Measurements from ENCODE around the gene NUBPL.
"Not testable (repeated sequence)": the region's sequence is repeated elsewhere in the genome, so short reads cannot be mapped to it uniquely, and the experiment has no call there.

Gene NUBPL

DNA sequence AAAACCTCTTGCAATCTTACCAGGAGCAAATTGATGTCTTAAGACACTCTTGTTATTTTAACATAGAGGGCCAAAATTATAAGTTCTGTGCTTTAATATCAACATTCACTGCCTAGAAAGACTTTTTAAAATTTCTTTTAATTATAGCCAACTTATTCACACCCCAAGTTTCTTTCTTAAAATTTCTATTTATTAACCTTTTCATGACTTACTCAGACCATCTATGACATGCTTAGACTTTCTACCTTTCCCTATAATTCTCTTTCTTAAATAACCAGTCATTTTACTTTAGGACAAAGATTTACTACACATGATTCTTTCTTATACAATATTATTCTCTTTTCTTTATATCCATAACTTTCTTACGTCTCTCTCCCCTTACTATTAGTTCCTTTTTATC, 220.4 kb downstream of the NUBPL start:
- no peak overlapping the region for H3K4me3 ChIP-seq (replicated peaks; ENCODE audit: low read depth, low read length)
- no peak for TF ChIP-seq CTCF (IDR thresholded peaks at IDR 0.05; ENCODE audit: low read depth, low read length, missing control alignments)
- DNase-seq (ENCODE audit: extremely low read depth, low read depth) = peak; percentile 4

GRCh38 chr14:31785574-31785973, 224.4 kb downstream of the NUBPL start:
- no peak for TF ChIP-seq CTCF (IDR thresholded peaks at IDR 0.05; ENCODE audit: low read depth, low read length, missing control alignments)

GRCh38 chr14:31787377-31787776, 226.2 kb downstream of the NUBPL start:
- peak; percentile 12 for DNase-seq (ENCODE audit: extremely low read depth, low read depth)
- peak; percentile 9 for TF ChIP-seq CTCF (IDR thresholded peaks at IDR 0.05; ENCODE audit: low read depth, low read length, missing control alignments)
- no peak overlapping the region for H3K4me3 ChIP-seq (replicated peaks; ENCODE audit: low read depth, low read length)

More at GRCh38 chr14:31785574-31785973, 224.4 kb downstream of the NUBPL start:
- DNase-seq (ENCODE audit: extremely low read depth, low read depth) = no peak
- H3K4me3 ChIP-seq (replicated peaks; ENCODE audit: low read depth, low read length) = no peak overlapping the region

- no peak for TF ChIP-seq CTCF (IDR thresholded peaks at IDR 0.05; ENCODE audit: low read depth, low read length, missing control alignments)
- no peak for DNase-seq (ENCODE audit: extremely low read depth, low read depth)
- H3K4me3 ChIP-seq (replicated peaks; ENCODE audit: low read depth, low read length) = no peak overlapping the region
These were observed 227.1 kb downstream of the NUBPL start for GRCh38 chr14:31788340-31788739.

DNA sequence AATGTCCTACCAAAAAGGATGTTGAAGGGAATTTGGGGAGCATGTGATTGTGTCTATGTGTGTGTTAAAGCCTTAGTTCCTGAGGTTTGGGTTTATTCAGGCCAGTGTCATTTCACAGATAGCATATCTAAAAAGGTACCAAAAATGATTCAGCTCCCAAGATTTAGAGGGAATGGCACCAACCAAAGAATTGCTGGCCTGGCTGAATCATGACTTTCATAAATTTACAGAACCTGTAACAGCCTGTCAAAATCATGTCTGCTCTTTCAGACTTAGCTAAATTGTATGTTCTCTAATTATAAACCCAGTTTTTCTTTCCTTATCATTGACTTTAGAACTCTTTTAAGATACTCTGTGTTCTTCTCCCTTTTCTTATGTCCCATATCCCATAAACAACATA, 231.5 kb downstream of the NUBPL start:
- no peak for TF ChIP-seq CTCF (IDR thresholded peaks at IDR 0.05; ENCODE audit: low read depth, low read length, missing control alignments)
- H3K4me3 ChIP-seq (replicated peaks; ENCODE audit: low read depth, low read length) = no peak overlapping the region
- DNase-seq (ENCODE audit: extremely low read depth, low read depth) = no peak

DNA sequence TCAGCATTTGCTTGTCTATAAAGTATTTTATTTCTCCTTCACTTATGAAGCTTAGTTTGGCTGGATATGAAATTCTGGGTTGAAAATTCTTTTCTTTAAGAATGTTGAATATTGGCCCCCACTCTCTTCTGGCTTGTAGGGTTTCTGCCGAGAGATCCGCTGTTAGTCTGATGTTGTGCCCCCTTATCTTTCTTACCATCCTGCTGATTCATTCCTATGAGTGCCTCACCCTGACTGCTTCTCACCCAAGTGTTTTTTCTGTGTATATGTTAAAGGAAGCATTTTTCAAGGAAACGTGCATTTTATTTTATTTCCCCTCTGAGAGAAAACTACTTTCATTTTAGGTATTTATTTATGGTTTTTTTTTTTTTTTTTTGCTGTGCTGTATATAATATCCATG, 236.7 kb downstream of the NUBPL start:
- not testable (repeated sequence) for H3K4me3 ChIP-seq (replicated peaks; ENCODE audit: low read depth, low read length); DNase-seq (ENCODE audit: extremely low read depth, low read depth)

DNA sequence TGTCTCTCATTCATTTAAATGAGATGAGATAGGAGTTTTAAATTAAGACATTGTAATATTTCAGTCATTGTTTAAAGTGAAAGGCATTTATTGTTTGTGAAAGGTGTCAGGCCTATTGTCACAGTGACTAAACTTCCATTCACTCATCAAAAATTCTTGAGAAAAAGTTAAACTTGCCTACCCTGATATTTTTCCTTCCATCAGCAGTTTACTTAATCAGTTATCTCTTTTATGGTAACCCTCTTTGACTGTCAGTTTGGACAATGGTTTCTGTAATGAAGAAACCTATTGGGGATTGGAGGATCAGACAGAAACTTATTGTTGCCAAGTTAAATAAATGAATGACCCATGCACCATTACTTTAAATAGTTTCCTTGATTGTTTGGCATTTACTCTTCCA, 241.6 kb downstream of the NUBPL start:
- no peak overlapping the region for H3K4me3 ChIP-seq (replicated peaks; ENCODE audit: low read depth, low read length)
- no peak for DNase-seq (ENCODE audit: extremely low read depth, low read depth)
- no peak for TF ChIP-seq CTCF (IDR thresholded peaks at IDR 0.05; ENCODE audit: low read depth, low read length, missing control alignments)
